Hematopoietic multipotent progenitor cell treated with erythropoietin and hydrocortisone succinate and interleukin-3 and kit ligand, for 6 days (in vitro differentiated cells): ENCODE data around the gene TOLLIP.

ENCODE experiments used
- DNase-seq: peaks from one replicate; pipeline ENCODE4 v3.0.0-alpha.2; 2015

The TOLLIP gene

GRCh38 chr11:1310318-1310687, 871 bp upstream of the TOLLIP start:
- DNase-seq = no peak

- DNase-seq = peak; percentile 20
Observed at GRCh38 chr11:1308743-1309497, 512 bp downstream of the TOLLIP start.

- DNase-seq = peak; percentile 27
Observed at GRCh38 chr11:1307998-1308742, 1.3 kb downstream of the TOLLIP start.

GRCh38 chr11:1307163-1307870, 2.1 kb downstream of the TOLLIP start:
- DNase-seq = peak; percentile 55

DNA sequence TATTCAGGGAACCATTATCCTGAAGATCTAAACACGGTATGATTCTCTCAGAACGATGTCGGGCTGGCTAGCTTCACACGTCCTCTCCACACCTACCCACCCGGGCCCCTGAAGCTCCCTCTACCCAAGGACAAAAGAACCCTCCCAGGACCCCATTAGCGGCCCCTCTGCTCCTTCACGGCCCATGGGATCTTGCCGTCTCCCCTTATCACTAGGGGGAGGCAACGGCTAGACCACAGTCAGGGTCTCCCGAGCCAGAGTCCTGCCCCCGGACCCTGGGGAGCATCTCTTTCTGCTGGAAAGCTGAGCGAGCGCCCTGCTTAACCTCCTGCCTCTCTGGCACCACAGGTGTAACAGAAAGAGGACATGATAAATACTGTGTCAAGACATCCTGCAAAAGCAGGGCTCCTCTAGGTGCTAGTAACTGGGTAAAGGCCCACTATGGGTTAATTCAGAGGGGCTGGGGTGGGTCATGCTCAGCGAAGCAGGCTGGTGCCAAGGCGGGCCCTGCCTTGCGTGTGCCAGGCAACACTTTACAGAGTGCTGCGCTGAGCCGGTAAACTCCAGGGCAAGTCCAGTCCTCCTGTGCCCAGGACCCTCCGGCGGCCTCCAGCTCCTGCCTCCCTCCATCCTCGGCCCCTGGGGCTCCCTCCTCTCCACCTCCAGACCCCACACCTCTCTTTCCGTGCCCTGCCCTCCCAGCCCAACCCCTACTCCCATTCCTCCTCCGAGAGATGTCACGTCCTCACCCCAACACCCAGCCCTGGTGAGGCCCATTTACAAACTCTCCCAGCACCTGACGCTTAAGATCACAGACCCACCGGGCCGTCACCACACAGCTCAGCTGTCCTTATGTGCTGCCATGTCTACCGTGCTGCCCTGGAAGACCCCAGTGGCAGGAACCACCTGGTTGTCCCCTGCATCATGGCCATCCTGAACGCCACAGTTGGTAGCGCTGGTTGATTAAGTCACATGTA, 3.0 kb downstream of the TOLLIP start:
- no peak for DNase-seq

DNA sequence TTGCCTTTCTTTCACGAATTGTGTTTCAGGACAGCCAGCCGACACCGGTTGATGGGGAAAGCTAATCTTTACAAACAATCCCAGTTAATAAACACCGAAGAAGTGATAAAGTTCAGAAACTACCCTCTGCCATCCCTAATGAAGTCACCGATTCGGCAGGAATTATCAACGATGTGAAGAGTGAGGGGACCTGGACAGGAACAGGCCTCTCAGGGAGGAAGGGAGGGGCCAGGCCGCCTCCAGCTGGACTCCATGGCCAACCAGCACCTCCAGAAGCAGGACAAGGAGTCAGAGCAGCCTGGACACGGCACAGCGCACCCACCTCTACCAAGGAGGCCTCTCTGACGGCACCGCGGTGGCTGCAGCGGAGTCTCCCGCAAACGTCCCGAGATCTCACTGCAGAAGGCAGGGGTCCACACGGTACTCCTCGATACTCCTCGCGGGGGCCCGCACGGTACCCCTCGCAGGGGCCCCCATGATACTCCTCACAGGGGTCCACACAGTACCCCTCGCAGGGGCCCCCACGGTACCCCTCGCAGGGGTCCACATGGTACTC, 3.9 kb downstream of the TOLLIP start:
- DNase-seq = no peak

- no peak for DNase-seq
Observed at GRCh38 chr11:1305063-1305495, 4.4 kb downstream of the TOLLIP start.

GRCh38 chr11:1304380-1304779, 5.1 kb downstream of the TOLLIP start:
- peak; percentile 65 for DNase-seq

- DNase-seq = no peak
Observed at GRCh38 chr11:1303973-1304372, 5.5 kb downstream of the TOLLIP start.

DNA sequence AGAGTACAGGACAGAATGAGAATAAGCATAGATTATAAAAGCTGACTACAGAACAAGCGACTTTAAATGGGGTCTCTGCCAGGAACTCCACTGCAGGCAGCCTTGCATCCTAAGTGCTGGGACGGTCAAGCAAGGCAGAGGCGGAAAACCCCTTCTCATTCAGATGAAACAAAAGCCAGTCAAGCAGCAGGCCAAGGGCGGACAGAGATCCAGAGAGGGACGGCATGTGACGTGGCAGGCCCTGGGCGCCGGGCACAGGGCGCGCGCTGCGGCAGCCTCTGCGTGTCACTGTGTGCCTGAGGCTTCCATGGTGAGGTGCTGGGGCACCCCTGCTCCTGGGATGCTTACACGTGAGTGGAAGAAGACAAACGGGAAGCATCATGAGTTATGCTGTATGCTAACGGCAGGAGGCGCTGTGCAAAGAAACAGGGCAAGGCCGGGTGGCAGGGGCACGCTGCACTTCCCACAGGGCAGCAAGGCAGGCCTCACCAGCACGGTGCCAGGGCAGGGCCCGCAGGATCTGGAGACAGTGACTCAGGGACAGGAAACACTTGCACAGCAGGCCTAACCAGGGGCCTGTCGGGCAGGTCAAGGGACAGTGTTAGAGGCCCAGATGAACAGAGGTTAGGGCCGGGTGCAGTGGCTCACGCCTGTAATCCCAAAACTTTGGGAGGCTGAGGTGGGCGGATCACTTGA, 6.2 kb downstream of the TOLLIP start:
- peak; percentile 21 for DNase-seq

GRCh38 chr11:1302461-1303125, 6.8 kb downstream of the TOLLIP start:
- no peak for DNase-seq

GRCh38 chr11:1302041-1302460, 7.4 kb downstream of the TOLLIP start:
- no peak for DNase-seq

- DNase-seq = no peak
Observed at GRCh38 chr11:1301220-1302000, 8.0 kb downstream of the TOLLIP start.

GRCh38 chr11:1300569-1301187, 8.8 kb downstream of the TOLLIP start:
- DNase-seq = no peak

GRCh38 chr11:1300121-1300520, 9.3 kb downstream of the TOLLIP start:
- no peak for DNase-seq

DNA sequence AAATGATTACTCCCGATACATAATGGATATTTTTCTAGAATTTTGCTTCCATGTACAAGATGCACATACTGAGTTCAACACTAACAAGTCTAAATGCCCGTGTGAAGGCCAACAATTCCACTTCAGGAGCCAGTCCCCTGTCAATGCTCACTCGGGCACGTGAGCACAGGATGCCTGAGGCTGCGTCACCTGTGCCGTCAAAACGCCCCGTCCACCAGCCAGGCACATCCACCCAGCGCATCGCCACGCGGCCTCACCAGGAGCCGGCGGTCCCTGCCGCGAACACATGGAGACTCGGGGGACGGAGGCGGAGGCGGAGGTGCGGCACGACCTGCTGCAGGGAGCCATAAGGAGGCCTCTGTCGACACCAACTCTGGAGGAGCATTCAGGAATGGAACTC, 9.8 kb downstream of the TOLLIP start:
- no peak for DNase-seq

DNA sequence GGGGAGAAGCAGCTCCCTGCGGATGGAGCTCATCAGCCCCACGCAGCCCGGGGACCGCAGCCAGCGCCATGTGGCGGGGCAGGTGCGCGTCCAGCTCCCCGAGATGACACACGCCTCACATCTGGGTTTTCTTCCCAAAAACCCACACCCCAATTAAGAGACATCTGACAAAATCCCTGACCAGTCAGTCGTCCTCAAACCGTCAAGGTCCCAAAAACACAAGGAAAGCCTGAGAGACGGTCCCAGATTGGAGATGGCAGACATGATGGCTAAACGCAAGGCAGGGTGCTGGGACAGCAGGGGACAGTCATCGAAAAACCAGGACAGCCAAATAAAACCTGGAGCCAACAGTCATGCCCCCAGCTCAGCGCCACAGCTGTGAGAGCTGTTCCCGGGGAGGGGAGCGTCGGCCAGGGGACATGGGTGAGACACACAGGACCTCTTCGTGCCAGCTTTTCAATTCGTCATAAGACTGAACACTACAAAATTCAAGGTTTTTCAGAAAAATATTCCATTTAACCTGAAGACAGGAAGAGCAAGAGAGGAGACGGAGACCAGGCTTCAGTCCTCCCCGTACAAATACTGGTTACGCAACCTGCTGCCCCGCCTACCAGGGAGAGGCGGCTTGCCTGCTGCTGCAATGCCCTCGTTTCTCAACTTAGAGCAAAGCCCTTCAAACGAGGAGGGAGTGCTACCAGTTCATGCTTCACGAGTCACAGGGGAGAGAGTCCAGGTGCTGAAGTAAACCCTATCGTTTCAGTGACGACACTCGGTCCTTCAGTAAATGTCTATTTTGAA, 10.5 kb downstream of the TOLLIP start:
- DNase-seq = peak; percentile 85

DNA sequence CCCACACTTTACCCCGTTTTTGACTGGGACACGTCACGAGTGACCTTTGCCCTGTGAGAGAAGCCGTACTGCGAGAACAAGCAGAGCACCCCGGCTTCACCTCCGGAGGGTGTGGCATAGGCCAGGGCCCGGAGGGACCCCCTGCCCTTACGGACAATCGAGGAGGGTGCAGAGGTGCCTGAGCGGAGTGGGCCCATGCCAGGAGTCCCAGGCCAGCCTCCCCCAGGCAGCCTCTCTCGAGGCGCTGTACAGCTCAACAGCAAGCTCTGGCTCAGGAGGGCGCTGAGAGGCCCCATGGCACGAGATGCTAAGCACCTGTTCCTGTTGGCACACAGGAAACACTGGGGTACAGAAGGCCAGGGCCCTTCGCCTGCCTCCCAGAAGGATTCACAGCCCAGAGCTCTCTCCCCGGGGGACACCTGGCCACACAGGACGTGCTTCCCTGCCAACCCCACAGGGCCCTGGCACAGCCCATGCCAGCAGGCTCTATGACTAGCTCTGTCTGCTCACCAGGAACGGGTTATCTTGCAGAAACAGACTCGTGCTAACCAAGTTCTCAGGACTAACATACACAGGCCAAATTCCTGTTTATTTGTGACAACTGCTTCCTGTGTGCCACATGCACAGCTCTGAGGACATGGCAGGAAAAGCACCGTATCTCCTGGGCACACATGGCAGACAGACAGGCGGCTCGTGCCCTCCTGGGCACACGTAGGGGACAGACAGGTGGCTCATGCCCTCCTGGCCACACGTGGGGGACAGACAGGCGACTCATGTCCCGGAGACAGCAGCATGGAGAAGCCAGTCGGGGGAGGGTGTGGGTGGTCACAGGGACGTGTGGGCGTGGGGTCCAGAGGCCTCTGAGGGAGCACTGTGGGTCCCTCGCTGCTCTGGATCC, 11.6 kb downstream of the TOLLIP start:
- DNase-seq = peak; percentile 91
